HepG2 (cell line): ENCODE data around the gene ARAP1. TPM values are rescaled to one million over a fixed set of nuclear protein-coding genes. Genes with fewer than 3 reads are reported as not detected.

Source experiments
- ATAC-seq: fragments of 200-7000 bp; cut with Tn5 transposase; 3 replicates; pipeline ENCODE4 v1.9.1; 2020; ENCODE audit warnings: mild to moderate bottlenecking, moderate library complexity
- BruUV-seq: library from RNA; stranded (reverse); fragments of 400-500 nt; replicated peaks from 2 replicates; lab custom pipeline; 2021; lab: Mats Ljungman, UMichigan
- CTCF ChIA-PET: fragments of 300-600 bp; formaldehyde crosslinking; extraction: SDS; loops from one replicate; lab custom pipeline; 2021; ENCODE audit warnings: low total read pairs, inconsistent platforms, low intra/inter-chr PET ratio; lab: Yijun Ruan, JAX
- POLR2A ChIA-PET: fragments of 350-600 bp; sonication (Branson Sonifier 250); formaldehyde crosslinking; loops from one replicate; lab custom pipeline; 2020; ENCODE audit warnings: antibody characterized with exemption, inconsistent platforms; lab: Yijun Ruan, JAX
- DNase-seq: peaks from one replicate; pipeline ENCODE4 v3.0.0-alpha.2; 2015; ENCODE audit warnings: low spot score
- FAIRE-seq: peaks from 3 replicates; lab custom pipeline; 2011; peaks lifted over from hg19 to GRCh38; lab: Jason Lieb, UNC
- H2AFZ ChIP-seq: one replicate; pipeline ENCODE4 v1.6.1; 2011; ENCODE audit warnings: low read length, inconsistent platforms
- H3K27ac ChIP-seq: fragments of 300-600 bp; 3 replicates; pipeline ENCODE4 v1.8.0; 2011; ENCODE audit warnings: mixed run types, mild to moderate bottlenecking, mixed read lengths, low read length, inconsistent platforms; ENCODE audit not compliant: insufficient read depth; ENCODE audit errors: extremely low read length
- H3K27me3 ChIP-seq, 2 experiments: fragments of 200-600 bp in 1 of 2; 2 replicates in 1 of 2; 3 replicates in 1 of 2; pipeline versions ENCODE4 v1.6.0 to v1.8.0; 2011; ENCODE audit warnings: low read length in 2 of 2, mild to moderate bottlenecking in 2 of 2, moderate library complexity in 2 of 2, inconsistent platforms in 1 of 2; ENCODE audit not compliant: insufficient read depth in 2 of 2, control insufficient read depth in 1 of 2
- H3K36me3 ChIP-seq, 2 experiments: fragments of 200-600 bp in 1 of 2; replicated peaks in 1 of 2; 2 replicates in 1 of 2; 3 replicates in 1 of 2; pipeline versions ENCODE4 v1.5.1 to v1.8.0; 2011; ENCODE audit warnings: low read length in 2 of 2, inconsistent platforms in 1 of 2; ENCODE audit not compliant: insufficient read depth in 2 of 2, control insufficient read depth in 1 of 2
- H3K4me1 ChIP-seq: 2 replicates; pipeline ENCODE4 v1.5.1; 2012; ENCODE audit warnings: low read length, inconsistent platforms; ENCODE audit not compliant: insufficient read depth
- H3K4me2 ChIP-seq: 2 replicates; pipeline ENCODE4 v1.6.0; 2011; ENCODE audit warnings: low read depth, low read length, inconsistent platforms
- H3K4me3 ChIP-seq, 3 experiments: fragments of 200-600 bp in 1 of 3; sonication (generic), shearing (Covaris generic) in 1 of 3; replicated peaks in 1 of 3; 2 replicates each; pipeline ENCODE4 v1.5.1; 2011 to 2016; ENCODE audit warnings: low read length in 3 of 3, inconsistent platforms in 2 of 3, low read depth in 2 of 3, mild to moderate bottlenecking in 2 of 3, control low read depth in 1 of 3, mixed read lengths in 1 of 3; ENCODE audit not compliant: insufficient read depth in 1 of 3
- H3K79me2 ChIP-seq: one replicate; pipeline ENCODE4 v1.6.1; 2011; ENCODE audit warnings: low read length, inconsistent platforms; ENCODE audit not compliant: insufficient read depth
- H3K9ac ChIP-seq: 2 replicates; pipeline ENCODE4 v1.6.0; 2011; ENCODE audit warnings: mild to moderate bottlenecking, low read depth, low read length, inconsistent platforms; ENCODE audit not compliant: insufficient read depth
- H3K9me3 ChIP-seq: 2 replicates; pipeline ENCODE4 v1.5.1; 2012; ENCODE audit warnings: mild to moderate bottlenecking, low read length
- H4K20me1 ChIP-seq: 2 replicates; pipeline ENCODE4 v1.6.0; 2011; ENCODE audit warnings: inconsistent platforms, mild to moderate bottlenecking, low read length, moderate library complexity; ENCODE audit not compliant: insufficient read depth
- ATAD3A ChIP-seq: sonication (generic); formaldehyde crosslinking; IDR thresholded peaks from 2 replicates; pipeline ENCODE4 v1.4.0; 2020; ENCODE audit warnings: missing genetic modification reagents
- DNMT3B ChIP-seq: conservative IDR thresholded peaks from 2 replicates; pipeline ENCODE4 v1.6.1; 2016; ENCODE audit warnings: missing biosample characterization, control low read depth
- ETS1 ChIP-seq: sonication (generic); formaldehyde crosslinking; IDR thresholded peaks from 2 replicates; pipeline ENCODE4 v1.4.0; 2020; ENCODE audit warnings: missing genetic modification reagents
- IKZF4 ChIP-seq: sonication (generic); formaldehyde crosslinking; IDR thresholded peaks from 2 replicates; pipeline ENCODE4 v1.5.1; 2020; ENCODE audit warnings: borderline replicate concordance, mild to moderate bottlenecking, low read depth, missing genetic modification reagents; ENCODE audit errors: not compliant biosample characterization
- KLF6 ChIP-seq: IDR thresholded peaks from 2 replicates; pipeline ENCODE4 v1.8.0; 2016; ENCODE audit warnings: missing biosample characterization, missing genetic modification reagents
- NR2C2 ChIP-seq: sonication (generic); formaldehyde crosslinking; IDR thresholded peaks from 2 replicates; pipeline ENCODE4 v1.4.0; 2020; ENCODE audit warnings: missing genetic modification reagents, mild to moderate bottlenecking, moderate library complexity, borderline replicate concordance
- RAD21 ChIP-seq: fragments of 450-650 bp; formaldehyde crosslinking; IDR thresholded peaks from 2 replicates; pipeline ENCODE4 v1.5.0; 2020; ENCODE audit warnings: mild to moderate bottlenecking
- SMARCC2 ChIP-seq: fragments of 450-650 bp; IDR thresholded peaks from 2 replicates; pipeline ENCODE4 v1.6.1; 2017; ENCODE audit warnings: antibody characterized with exemption, mild to moderate bottlenecking
- ZNF609 ChIP-seq: sonication (generic); formaldehyde crosslinking; IDR thresholded peaks from 2 replicates; pipeline ENCODE4 v1.4.0; 2020; ENCODE audit warnings: mild to moderate bottlenecking, missing genetic modification reagents, borderline replicate concordance
- WGBS: methylation state at CpG from one replicate; pipeline ENCODE4 v1.1.6; 2017; ENCODE audit warnings: low lambda C conversion rate; 5-methylcytosine and 5-hydroxymethylcytosine counted together
- in situ Hi-C: cut with HindIII; loops from 2 replicates; pipeline ENCODE4 v1.10.0; 2017; ENCODE audit warnings: low pct_unique_long_range_greater_than_20kb; ENCODE audit not compliant: extremely low pct_ligation_motif_present
- intact Hi-C: fragments of 100-400 bp; cut with micrococcal nuclease; formaldehyde crosslinking; loops from one replicate; pipeline ENCODE4 v1.10.0; 2022; ENCODE audit not compliant: unreplicated experiment
- polyA plus RNA-seq, 8 experiments: library from polyadenylated mRNA; depleted of rRNA in 3 of 8; stranded (reverse) in 7 of 8; unstranded in 1 of 8; fragments of >200 nt; fragmentation: Illumina TruSeq in 4 of 8; extraction: Trizol in 4 of 8; gene quantifications; 2 replicates each; pipeline versions ENCODE4 v1.2.1 to v1.2.3, GENCODE V29; 2011 to 2016; ENCODE audit warnings: low read depth in 4 of 8, missing spikeins in 1 of 8, mixed read lengths in 1 of 8; ENCODE audit not compliant: insufficient read depth in 1 of 8
- total RNA-seq, 5 experiments: library from RNA; depleted of rRNA; stranded (reverse); fragments of >200 nt; fragmentation: Illumina TruSeq; extraction: Trizol; gene quantifications; 2 replicates each; pipeline ENCODE4 v1.2.3, GENCODE V29; 2016; ENCODE audit warnings: low read depth in 1 of 5
- TF ChIP-seq, protein P1 (sequence below): sonication (generic); formaldehyde crosslinking; conservative IDR thresholded peaks from 2 replicates; pipeline ENCODE4 v1.8.0; 2022; ENCODE audit warnings: missing genetic modification reagents
- TF ChIP-seq, protein P2 (sequence below): sonication (generic); formaldehyde crosslinking; IDR thresholded peaks from 2 replicates; pipeline ENCODE4 v1.4.0; 2020; ENCODE audit warnings: missing genetic modification reagents, low read depth, mild to moderate bottlenecking, borderline replicate concordance
- TF ChIP-seq, protein P3 (sequence below): sonication (generic); formaldehyde crosslinking; IDR thresholded peaks from 2 replicates; pipeline ENCODE4 v1.5.0; 2020; ENCODE audit warnings: mild to moderate bottlenecking, missing genetic modification reagents, borderline replicate concordance

The ARAP1 gene
- total and polyA plus RNA-seq, 2 of the 13 experiments (the other 11 are each of a cell fraction or from before 2014, with no cell fraction given) = 43.2 to 55.5 TPM

DNA sequence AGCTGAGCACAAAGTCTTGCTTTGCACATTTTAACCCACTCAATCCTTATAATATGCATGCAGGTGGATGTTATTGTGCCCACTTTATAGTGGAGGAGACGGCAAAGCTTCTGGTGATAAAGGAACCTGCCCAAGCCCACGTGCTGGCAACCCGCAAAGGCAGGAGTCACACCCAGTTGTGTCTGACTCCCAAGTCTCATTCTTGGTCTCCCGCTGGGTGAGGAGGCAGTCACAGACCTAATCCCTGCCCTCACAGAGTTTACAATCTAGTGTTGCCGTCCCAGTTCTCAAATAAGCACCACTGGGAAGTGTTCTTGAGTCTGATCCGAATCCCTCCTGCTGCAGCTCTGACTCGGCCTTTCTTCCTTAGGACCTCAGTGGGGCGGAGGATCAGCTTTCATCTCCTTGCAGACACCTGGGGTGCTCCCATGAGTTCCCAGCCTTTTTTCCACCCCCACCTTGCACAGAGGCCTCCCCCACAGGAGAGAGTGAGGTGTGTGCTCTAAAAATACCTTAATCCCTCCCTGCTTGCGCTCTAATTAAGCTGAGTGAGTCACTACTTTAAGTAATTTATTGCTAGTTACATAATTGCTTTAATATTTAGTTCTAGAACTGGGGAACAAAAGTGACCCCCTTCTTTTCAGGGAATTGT, 93.1 kb downstream of the ARAP1 start:
- no TSS peak for BruUV-seq
- no peak for TF ChIP-seq ATAD3A (CRISPR knock-in tag)
- TF ChIP-seq SMARCC2 = no peak
- no peak for TF ChIP-seq ETS1 (CRISPR knock-in tag)
- TF ChIP-seq, protein P1, sequence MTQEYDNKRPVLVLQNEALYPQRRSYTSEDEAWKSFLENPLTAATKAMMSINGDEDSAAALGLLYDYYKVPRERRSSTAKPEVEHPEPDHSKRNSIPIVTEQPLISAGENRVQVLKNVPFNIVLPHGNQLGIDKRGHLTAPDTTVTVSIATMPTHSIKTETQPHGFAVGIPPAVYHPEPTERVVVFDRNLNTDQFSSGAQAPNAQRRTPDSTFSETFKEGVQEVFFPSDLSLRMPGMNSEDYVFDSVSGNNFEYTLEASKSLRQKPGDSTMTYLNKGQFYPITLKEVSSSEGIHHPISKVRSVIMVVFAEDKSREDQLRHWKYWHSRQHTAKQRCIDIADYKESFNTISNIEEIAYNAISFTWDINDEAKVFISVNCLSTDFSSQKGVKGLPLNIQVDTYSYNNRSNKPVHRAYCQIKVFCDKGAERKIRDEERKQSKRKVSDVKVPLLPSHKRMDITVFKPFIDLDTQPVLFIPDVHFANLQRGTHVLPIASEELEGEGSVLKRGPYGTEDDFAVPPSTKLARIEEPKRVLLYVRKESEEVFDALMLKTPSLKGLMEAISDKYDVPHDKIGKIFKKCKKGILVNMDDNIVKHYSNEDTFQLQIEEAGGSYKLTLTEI (CRISPR knock-in tag) = no peak
- TF ChIP-seq IKZF4 (CRISPR knock-in tag) = no peak
- TF ChIP-seq, protein P2, sequence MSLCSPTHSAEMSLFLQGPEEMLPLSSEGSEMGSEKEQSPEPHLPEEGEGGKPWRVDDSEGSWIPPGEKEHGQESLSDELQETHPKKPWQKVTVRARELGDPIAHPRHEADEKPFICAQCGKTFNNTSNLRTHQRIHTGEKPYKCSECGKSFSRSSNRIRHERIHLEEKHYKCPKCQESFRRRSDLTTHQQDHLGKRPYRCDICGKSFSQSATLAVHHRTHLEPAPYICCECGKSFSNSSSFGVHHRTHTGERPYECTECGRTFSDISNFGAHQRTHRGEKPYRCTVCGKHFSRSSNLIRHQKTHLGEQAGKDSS = no peak
- TF ChIP-seq, protein P3, sequence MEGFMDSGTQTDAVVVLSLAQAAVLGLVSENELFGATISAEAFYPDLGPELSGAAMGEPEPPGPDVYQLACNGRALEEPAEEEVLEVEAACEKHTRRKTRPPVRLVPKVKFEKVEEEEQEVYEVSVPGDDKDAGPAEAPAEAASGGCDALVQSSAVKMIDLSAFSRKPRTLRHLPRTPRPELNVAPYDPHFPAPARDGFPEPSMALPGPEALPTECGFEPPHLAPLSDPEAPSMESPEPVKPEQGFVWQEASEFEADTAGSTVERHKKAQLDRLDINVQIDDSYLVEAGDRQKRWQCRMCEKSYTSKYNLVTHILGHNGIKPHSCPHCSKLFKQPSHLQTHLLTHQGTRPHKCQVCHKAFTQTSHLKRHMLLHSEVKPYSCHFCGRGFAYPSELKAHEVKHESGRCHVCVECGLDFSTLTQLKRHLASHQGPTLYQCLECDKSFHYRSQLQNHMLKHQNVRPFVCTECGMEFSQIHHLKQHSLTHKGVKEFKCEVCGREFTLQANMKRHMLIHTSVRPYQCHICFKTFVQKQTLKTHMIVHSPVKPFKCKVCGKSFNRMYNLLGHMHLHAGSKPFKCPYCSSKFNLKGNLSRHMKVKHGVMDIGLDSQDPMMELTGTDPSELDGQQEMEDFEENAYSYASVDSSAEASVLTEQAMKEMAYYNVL (CRISPR knock-in tag) = no peak
- no peak for TF ChIP-seq NR2C2 (CRISPR knock-in tag)
- TF ChIP-seq DNMT3B = no peak
- TF ChIP-seq KLF6 = no peak
- TF ChIP-seq ZNF609 (CRISPR knock-in tag) = no peak
- no peak for TF ChIP-seq RAD21 (CRISPR knock-in tag)
- TF ChIP-seq, all 625 proteins: peak for 0
- ATAC-seq (no peak), DNase-seq (no peak), FAIRE-seq (no peak)
- Histone ChIP-seq H3K4me3 (no peak overlapping the region), H2AFZ (no peak overlapping the region), H3K36me3 (no peaks in the 10 kb centered on the region), H4K20me1 (no peaks in the 10 kb centered on the region), H3K27me3 (peaks cover 9 to 71% of the 10 kb centered on the region in 2 experiments; a peak in 4 of 5 replicates), H3K27ac (no peak overlapping the region), H3K9ac (no peak overlapping the region), H3K9me3 (no peaks in the 10 kb centered on the region), H3K4me1 (no peaks in the 10 kb centered on the region), H3K4me2 (no peak overlapping the region), H3K79me2 (no peaks in the 10 kb centered on the region)
- WGBS = 32% methylated on average over 6 of the region's 9 CpGs
- ChIA-PET POLR2A (no interaction called here), CTCF (no interaction called here)
- intact Hi-C loops (no loop called here), in situ Hi-C loops (no loop called here)
